ENCODE measurements around the gene WASL. TPM values are rescaled to one million over a fixed set of nuclear protein-coding genes. Genes with fewer than 3 reads are reported as not detected.
A peak's percentile ranks its signal among the peaks of the same experiment; 100 is the strongest.
"Not testable (repeated sequence)": the region's sequence is repeated elsewhere in the genome, so short reads cannot be mapped to it uniquely, and the experiment has no call there.

The WASL gene
- total and polyA plus RNA-seq, 2 of the 13 experiments (the other 11 are each of a cell fraction or from before 2014, with no cell fraction given): 7.9 to 12.8 TPM

- H3K79me2 ChIP-seq (ENCODE audit: insufficient read depth, low read length): no peaks in the 10 kb centered on the region
- H3K9ac ChIP-seq (ENCODE audit: insufficient read depth, low read depth, low read length): no peak overlapping the region
- no peak overlapping the region for H3K4me2 ChIP-seq (ENCODE audit: low read depth, low read length)
- no peaks in the 10 kb centered on the region for H3K27me3 ChIP-seq (ENCODE audit: control insufficient read depth in 1 of 2, insufficient read depth in 2 of 2, low read length in 2 of 2)
- intact Hi-C loops (cut with micrococcal nuclease; ENCODE audit: unreplicated experiment): loop anchor here (5.0 kb wide), 2 partner anchors 94 to 164 kb away; no protein-coding TSS in a partner anchor
- BruUV-seq (replicated peaks): no TSS peak
- H3K9me3 ChIP-seq (ENCODE audit: low read length): no peaks in the 10 kb centered on the region
- CTCF ChIA-PET (ENCODE audit: low intra/inter-chr PET ratio, low total read pairs): no interaction called here
- H3K4me1 ChIP-seq (ENCODE audit: insufficient read depth, low read length): peaks cover 40% of the 10 kb centered on the region
- H2AFZ ChIP-seq (ENCODE audit: low read length): no peak overlapping the region
- H3K4me3 ChIP-seq (replicated peaks in 1 of 3; ENCODE audit: insufficient read depth in 1 of 3, low read depth in 2 of 3, low read length in 3 of 3): no peak overlapping the region
- no peaks in the 10 kb centered on the region for H4K20me1 ChIP-seq (ENCODE audit: insufficient read depth, low read length)
- POLR2A ChIA-PET: no interaction called here
- 0% methylated on average over 1 of the region's 1 CpG for WGBS (ENCODE audit: low lambda C conversion rate)
- ATAC-seq: peak; percentile 70
- peak; percentile 57 for DNase-seq (ENCODE audit: low spot score)
- H3K36me3 ChIP-seq (replicated peaks in 1 of 2; ENCODE audit: control insufficient read depth in 1 of 2, insufficient read depth in 2 of 2, low read length in 2 of 2): no peaks in the 10 kb centered on the region
- in situ Hi-C loops (cut with HindIII; ENCODE audit: extremely low pct_ligation_motif_present, low pct_unique_long_range_greater_than_20kb): no loop called here
- H3K27ac ChIP-seq (ENCODE audit: extremely low read length, insufficient read depth, low read length): no peak overlapping the region
- TF ChIP-seq ZFP37 (CRISPR knock-in tag; IDR thresholded peaks at IDR 0.05; ENCODE audit: borderline replicate concordance) (no peak), SOX6 (IDR thresholded peaks at IDR 0.05) (no peak), SOX6 (CRISPR knock-in tag; IDR thresholded peaks at IDR 0.05) (peak; percentile 47; the same call in 1 of the 2 replicates), ZNF331 (CRISPR knock-in tag; IDR thresholded peaks at IDR 0.05) (no peak), NR2F1 (CRISPR knock-in tag; IDR thresholded peaks at IDR 0.05) (0 out of 4 replicates have a peak, but pooled peaks of 1 of the 2 experiments have one; percentile 35), SOX5 (CRISPR knock-in tag; IDR thresholded peaks at IDR 0.05; ENCODE audit: borderline replicate concordance) (peak; percentile 38; the same call in 1 of the 2 replicates), HNF4A (CRISPR knock-in tag; IDR thresholded peaks at IDR 0.05) (peak; percentile 69), SOX13 (IDR thresholded peaks at IDR 0.05) (no peak), SOX13 (CRISPR knock-in tag; conservative IDR thresholded peaks at IDR 0.05 in 1 of 2, IDR thresholded peaks at IDR 0.05 in 1 of 2) (peak in 1 of 2 experiments; percentile 55; a peak in 1 of 4 replicates), ARID5B (CRISPR knock-in tag; IDR thresholded peaks at IDR 0.05) (peak; percentile 19; the same call in 1 of the 2 replicates), NFRKB (IDR thresholded peaks at IDR 0.05) (no peak)
- FAIRE-seq: no peak
Measured at GRCh38 chr7:123795917-123796316, 47.1 kb upstream of the WASL start.

- intact Hi-C loops (cut with micrococcal nuclease; ENCODE audit: unreplicated experiment): loop anchor here (5.0 kb wide), 2 partner anchors 93 to 163 kb away; no protein-coding TSS in a partner anchor
- H2AFZ ChIP-seq (ENCODE audit: low read length); H3K36me3 ChIP-seq (replicated peaks in 1 of 2; ENCODE audit: control insufficient read depth in 1 of 2, insufficient read depth in 2 of 2, low read length in 2 of 2); in situ Hi-C loops (cut with HindIII; ENCODE audit: extremely low pct_ligation_motif_present, low pct_unique_long_range_greater_than_20kb); H3K9ac ChIP-seq (ENCODE audit: insufficient read depth, low read depth, low read length); H3K9me3 ChIP-seq (ENCODE audit: low read length); H3K4me3 ChIP-seq (replicated peaks in 1 of 3; ENCODE audit: insufficient read depth in 1 of 3, low read depth in 2 of 3, low read length in 3 of 3); H3K79me2 ChIP-seq (ENCODE audit: insufficient read depth, low read length); H4K20me1 ChIP-seq (ENCODE audit: insufficient read depth, low read length); H3K27ac ChIP-seq (ENCODE audit: extremely low read length, insufficient read depth, low read length); H3K4me2 ChIP-seq (ENCODE audit: low read depth, low read length); FAIRE-seq; CTCF ChIA-PET (ENCODE audit: low intra/inter-chr PET ratio, low total read pairs); H3K27me3 ChIP-seq (ENCODE audit: control insufficient read depth in 1 of 2, insufficient read depth in 2 of 2, low read length in 2 of 2); POLR2A ChIA-PET; ATAC-seq; BruUV-seq (replicated peaks); DNase-seq (ENCODE audit: low spot score): not testable (repeated sequence)
- WGBS (ENCODE audit: low lambda C conversion rate): 100% methylated on average over 1 of the region's 1 CpG
- peaks cover 40% of the 10 kb centered on the region for H3K4me1 ChIP-seq (ENCODE audit: insufficient read depth, low read length)
Measured at GRCh38 chr7:123795116-123795515, 46.3 kb upstream of the WASL start.
